Measurements from ENCODE around the gene PEF1. TPM values are rescaled to one million over a fixed set of nuclear protein-coding genes. Genes with fewer than 3 reads are reported as not detected.
A peak's percentile ranks its signal among the peaks of the same experiment; 100 is the strongest.

PEF1 gene, protein sequence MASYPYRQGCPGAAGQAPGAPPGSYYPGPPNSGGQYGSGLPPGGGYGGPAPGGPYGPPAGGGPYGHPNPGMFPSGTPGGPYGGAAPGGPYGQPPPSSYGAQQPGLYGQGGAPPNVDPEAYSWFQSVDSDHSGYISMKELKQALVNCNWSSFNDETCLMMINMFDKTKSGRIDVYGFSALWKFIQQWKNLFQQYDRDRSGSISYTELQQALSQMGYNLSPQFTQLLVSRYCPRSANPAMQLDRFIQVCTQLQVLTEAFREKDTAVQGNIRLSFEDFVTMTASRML
- total RNA-seq, result 44.9 TPM

DNA sequence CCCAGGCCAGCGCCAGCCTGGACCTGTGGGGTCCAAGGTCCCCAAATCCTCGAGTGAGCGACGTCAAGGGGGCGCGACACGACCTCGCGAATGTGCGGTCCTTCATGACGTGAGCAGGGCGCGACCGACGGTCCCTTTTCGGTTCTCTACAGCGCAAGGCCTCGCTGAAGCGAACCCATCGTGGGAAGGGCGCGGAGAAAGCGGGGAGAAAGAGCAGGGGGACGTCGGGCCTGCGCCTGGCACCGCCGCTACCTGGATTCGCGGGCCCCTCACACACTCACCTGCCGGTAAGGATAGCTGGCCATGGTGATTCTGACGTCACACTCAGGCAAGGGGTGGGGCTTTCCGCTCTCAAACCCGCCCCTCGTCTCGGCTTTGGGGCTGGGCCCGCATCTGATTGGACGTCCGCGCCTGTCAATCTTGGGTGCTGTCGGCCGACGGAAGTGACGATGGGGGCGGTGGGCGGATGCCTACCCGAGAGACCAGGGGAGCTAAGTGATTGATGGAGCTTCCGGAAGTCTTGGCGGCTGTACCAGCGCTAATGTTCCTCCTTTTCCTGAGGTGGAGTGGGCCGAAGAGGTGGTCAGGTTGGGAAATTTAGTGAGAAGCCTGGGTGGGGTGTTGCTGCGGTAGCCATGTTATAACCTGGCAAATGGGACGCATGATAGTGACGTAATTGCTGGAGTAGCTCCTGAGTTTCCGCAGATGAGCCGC is at the start of gene PEF1:
Gene PEF1 (minus strand): TSS at position 317 of the 714 bp plus-strand sequence. CDS start 12 bp downstream, at position 305.
- Histone ChIP-seq H3K4me3 (ENCODE audit: low read length in 3 of 3) (peak within 1 kb of the TSS; percentile 77 to 99 (median 97)), H3K4me1 (ENCODE audit: control insufficient read depth in 3 of 3, insufficient read depth in 3 of 3, low read length in 3 of 3) (peaks cover 42 to 48% (median 43%) of the 10 kb centered on the region in 3 donors), H3K27ac (ENCODE audit: low read depth, low read length) (peak within 1 kb of the TSS; percentile 99), H3K27me3 (ENCODE audit: control insufficient read depth in 3 of 3, insufficient read depth in 3 of 3, low read length in 3 of 3) (no peaks in the 10 kb centered on the region), H3K9me3 (ENCODE audit: control insufficient read depth in 3 of 3, low read length in 3 of 3) (no peaks in the 10 kb centered on the region), H3K9ac (ENCODE audit: low read depth in 1 of 3, low read length in 3 of 3) (peak within 1 kb of the TSS; percentile 98 to 99 (median 98)), H3K36me3 (ENCODE audit: control insufficient read depth in 3 of 3, insufficient read depth in 3 of 3, low read length in 3 of 3) (peaks cover 0 to 4% (median 3%) of the 10 kb centered on the region in 3 donors)

DNA sequence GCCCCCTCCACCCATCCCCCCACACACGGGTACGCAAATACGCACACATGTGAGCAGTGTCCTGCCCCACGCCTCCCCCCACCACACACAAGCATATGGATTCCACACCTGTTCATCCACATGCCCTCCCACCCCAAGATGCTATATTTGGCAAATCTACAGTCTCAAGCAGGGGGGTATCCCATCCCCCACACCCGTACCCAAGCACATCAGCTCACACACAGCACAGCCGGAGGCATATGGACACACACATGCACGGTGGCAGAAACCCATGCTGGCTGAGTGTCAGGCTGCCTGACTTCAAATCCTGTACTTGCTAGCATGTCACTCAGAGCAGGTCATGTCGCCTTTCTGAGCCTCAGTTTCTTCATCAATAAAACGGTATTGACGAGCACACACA is 48.6 kb upstream of the PEF1 start:
- Histone ChIP-seq H3K27me3 (ENCODE audit: control insufficient read depth in 3 of 3, insufficient read depth in 3 of 3, low read length in 3 of 3) (no peaks in the 10 kb centered on the region), H3K36me3 (ENCODE audit: control insufficient read depth in 3 of 3, insufficient read depth in 3 of 3, low read length in 3 of 3) (peaks cover 0 to 19% (median 3%) of the 10 kb centered on the region in 3 donors), H3K4me1 (ENCODE audit: control insufficient read depth in 3 of 3, insufficient read depth in 3 of 3, low read length in 3 of 3) (no peaks in the 10 kb centered on the region), H3K27ac (ENCODE audit: low read depth, low read length) (no peak overlapping the region), H3K9ac (ENCODE audit: low read depth in 1 of 3, low read length in 3 of 3) (no peak overlapping the region), H3K9me3 (ENCODE audit: control insufficient read depth in 3 of 3, low read length in 3 of 3) (no peaks in the 10 kb centered on the region), H3K4me3 (ENCODE audit: low read length in 3 of 3) (no peak overlapping the region)

DNA sequence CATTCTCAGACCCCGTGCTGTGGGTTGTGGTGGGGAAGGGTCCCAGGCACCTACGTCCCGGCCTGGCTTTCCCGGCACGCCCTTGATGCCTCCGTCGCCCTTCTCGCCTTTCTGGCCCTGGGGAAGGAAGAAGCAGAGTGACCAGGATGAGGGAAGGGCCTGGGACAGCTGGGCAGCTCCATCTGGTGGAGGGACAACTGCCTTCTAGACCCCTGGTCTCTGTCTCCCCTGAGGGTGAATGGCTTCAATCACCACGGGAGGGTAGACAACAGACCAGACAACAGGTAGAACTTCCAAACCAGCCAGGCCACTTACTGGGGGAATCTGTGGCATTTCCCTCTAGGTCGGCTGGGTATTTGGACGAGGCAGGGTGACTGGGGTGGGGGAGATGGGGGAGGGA is 47.3 kb upstream of the PEF1 start:
- Histone ChIP-seq H3K9me3 (ENCODE audit: control insufficient read depth in 3 of 3, low read length in 3 of 3) (no peaks in the 10 kb centered on the region), H3K4me1 (ENCODE audit: control insufficient read depth in 3 of 3, insufficient read depth in 3 of 3, low read length in 3 of 3) (no peaks in the 10 kb centered on the region), H3K9ac (ENCODE audit: low read depth in 1 of 3, low read length in 3 of 3) (no peak overlapping the region), H3K4me3 (ENCODE audit: low read length in 3 of 3) (no peak overlapping the region), H3K27ac (ENCODE audit: low read depth, low read length) (no peak overlapping the region), H3K36me3 (ENCODE audit: control insufficient read depth in 3 of 3, insufficient read depth in 3 of 3, low read length in 3 of 3) (peaks cover 0 to 17% (median 3%) of the 10 kb centered on the region in 3 donors), H3K27me3 (ENCODE audit: control insufficient read depth in 3 of 3, insufficient read depth in 3 of 3, low read length in 3 of 3) (no peaks in the 10 kb centered on the region)

DNA sequence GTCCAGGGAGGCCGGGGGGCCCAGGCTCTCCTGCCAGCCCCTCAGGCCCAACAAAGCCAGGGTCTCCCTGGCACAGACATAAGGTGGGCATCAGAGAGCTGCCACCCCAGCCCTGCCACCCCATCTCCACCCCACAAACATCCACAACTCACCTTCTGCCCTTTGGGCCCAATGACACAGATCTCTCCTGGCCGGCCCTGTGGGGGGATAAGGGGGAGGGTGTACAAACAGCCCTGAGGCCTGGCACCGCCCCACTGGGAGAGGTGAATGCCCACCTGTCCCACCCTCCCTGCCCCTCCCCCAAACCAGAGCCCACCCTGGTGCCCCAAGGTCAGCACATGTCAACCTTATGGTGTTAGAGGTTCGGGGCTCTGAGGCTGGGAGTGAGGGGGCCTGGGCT is 46.8 kb upstream of the PEF1 start:
- no peaks in the 10 kb centered on the region for H3K9me3 ChIP-seq (ENCODE audit: control insufficient read depth in 3 of 3, low read length in 3 of 3)
- no peak overlapping the region for H3K27ac ChIP-seq (ENCODE audit: low read depth, low read length)
- H3K27me3 ChIP-seq (ENCODE audit: control insufficient read depth in 3 of 3, insufficient read depth in 3 of 3, low read length in 3 of 3), result no peaks in the 10 kb centered on the region
- no peak overlapping the region for H3K4me3 ChIP-seq (ENCODE audit: low read length in 3 of 3)
- H3K4me1 ChIP-seq (ENCODE audit: control insufficient read depth in 3 of 3, insufficient read depth in 3 of 3, low read length in 3 of 3), result no peaks in the 10 kb centered on the region
- no peak overlapping the region for H3K9ac ChIP-seq (ENCODE audit: low read depth in 1 of 3, low read length in 3 of 3)
- peaks cover 0 to 12% (median 3%) of the 10 kb centered on the region in 3 donors for H3K36me3 ChIP-seq (ENCODE audit: control insufficient read depth in 3 of 3, insufficient read depth in 3 of 3, low read length in 3 of 3)

GRCh38 chr1:31690921-31691320 is 46.2 kb upstream of the PEF1 start:
- H3K27me3 ChIP-seq (ENCODE audit: control insufficient read depth in 3 of 3, insufficient read depth in 3 of 3, low read length in 3 of 3), result no peaks in the 10 kb centered on the region
- no peaks in the 10 kb centered on the region for H3K4me1 ChIP-seq (ENCODE audit: control insufficient read depth in 3 of 3, insufficient read depth in 3 of 3, low read length in 3 of 3)
- no peak overlapping the region for H3K9ac ChIP-seq (ENCODE audit: low read depth in 1 of 3, low read length in 3 of 3)
- H3K4me3 ChIP-seq (ENCODE audit: low read length in 3 of 3), result no peak overlapping the region
- peaks cover 0 to 10% (median 3%) of the 10 kb centered on the region in 3 donors for H3K36me3 ChIP-seq (ENCODE audit: control insufficient read depth in 3 of 3, insufficient read depth in 3 of 3, low read length in 3 of 3)
- no peaks in the 10 kb centered on the region for H3K9me3 ChIP-seq (ENCODE audit: control insufficient read depth in 3 of 3, low read length in 3 of 3)
- no peak overlapping the region for H3K27ac ChIP-seq (ENCODE audit: low read depth, low read length)

- no peaks in the 10 kb centered on the region for H3K9me3 ChIP-seq (ENCODE audit: control insufficient read depth in 3 of 3, low read length in 3 of 3)
- H3K4me1 ChIP-seq (ENCODE audit: control insufficient read depth in 3 of 3, insufficient read depth in 3 of 3, low read length in 3 of 3), result no peaks in the 10 kb centered on the region
- no peak overlapping the region for H3K9ac ChIP-seq (ENCODE audit: low read depth in 1 of 3, low read length in 3 of 3)
- no peak overlapping the region for H3K27ac ChIP-seq (ENCODE audit: low read depth, low read length)
- no peaks in the 10 kb centered on the region for H3K27me3 ChIP-seq (ENCODE audit: control insufficient read depth in 3 of 3, insufficient read depth in 3 of 3, low read length in 3 of 3)
- peaks cover 0 to 12% (median 2%) of the 10 kb centered on the region in 3 donors for H3K36me3 ChIP-seq (ENCODE audit: control insufficient read depth in 3 of 3, insufficient read depth in 3 of 3, low read length in 3 of 3)
- no peak overlapping the region for H3K4me3 ChIP-seq (ENCODE audit: low read length in 3 of 3)
Measured at GRCh38 chr1:31689854-31690253, 45.2 kb upstream of the PEF1 start.

- H3K36me3 ChIP-seq (ENCODE audit: control insufficient read depth in 3 of 3, insufficient read depth in 3 of 3, low read length in 3 of 3), result peaks cover 0 to 10% (median 2%) of the 10 kb centered on the region in 3 donors
- no peak overlapping the region for H3K27ac ChIP-seq (ENCODE audit: low read depth, low read length)
- no peaks in the 10 kb centered on the region for H3K9me3 ChIP-seq (ENCODE audit: control insufficient read depth in 3 of 3, low read length in 3 of 3)
- H3K27me3 ChIP-seq (ENCODE audit: control insufficient read depth in 3 of 3, insufficient read depth in 3 of 3, low read length in 3 of 3), result no peaks in the 10 kb centered on the region
- H3K9ac ChIP-seq (ENCODE audit: low read depth in 1 of 3, low read length in 3 of 3), result no peak overlapping the region
- no peaks in the 10 kb centered on the region for H3K4me1 ChIP-seq (ENCODE audit: control insufficient read depth in 3 of 3, insufficient read depth in 3 of 3, low read length in 3 of 3)
- H3K4me3 ChIP-seq (ENCODE audit: low read length in 3 of 3), result no peak overlapping the region
Measured at GRCh38 chr1:31689379-31689778, 44.7 kb upstream of the PEF1 start.

DNA sequence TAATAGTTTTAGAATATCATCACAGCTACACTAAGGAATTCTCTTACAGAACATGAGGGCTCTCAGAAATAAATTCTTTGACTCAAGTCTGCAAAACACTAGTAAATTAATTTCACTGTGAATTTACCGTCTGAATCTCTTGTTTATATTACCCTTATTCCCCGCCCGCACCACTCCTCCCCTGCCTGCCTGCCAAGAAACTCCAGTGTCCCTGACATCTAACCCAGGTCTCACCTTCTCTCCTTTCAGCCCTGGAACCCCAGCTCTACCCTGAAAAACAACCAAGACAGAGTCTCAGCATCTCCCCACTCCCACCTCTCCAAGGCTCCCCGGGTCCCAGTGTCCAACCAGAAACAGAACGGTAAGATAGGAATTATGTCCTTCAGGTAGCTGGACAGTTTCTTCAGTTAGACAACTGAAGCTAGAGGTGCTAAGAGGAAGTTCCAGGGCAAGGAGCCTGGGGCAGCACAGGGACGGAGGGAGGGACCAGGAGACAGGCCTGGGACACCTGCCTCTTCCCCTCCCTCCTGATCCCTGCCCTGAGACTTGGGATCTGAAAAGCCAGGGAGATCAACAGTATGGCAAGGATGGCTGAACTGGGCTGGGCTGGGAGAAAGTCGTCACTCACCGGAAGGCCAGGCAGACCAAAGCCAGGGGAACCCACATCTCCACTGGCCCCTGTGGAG is 43.7 kb upstream of the PEF1 start:
- H3K4me3 ChIP-seq (ENCODE audit: low read length in 3 of 3), result no peak overlapping the region
- H3K9ac ChIP-seq (ENCODE audit: low read depth in 1 of 3, low read length in 3 of 3), result no peak overlapping the region
- H3K27ac ChIP-seq (ENCODE audit: low read depth, low read length), result no peak overlapping the region
- no peaks in the 10 kb centered on the region for H3K9me3 ChIP-seq (ENCODE audit: control insufficient read depth in 3 of 3, low read length in 3 of 3)
- H3K4me1 ChIP-seq (ENCODE audit: control insufficient read depth in 3 of 3, insufficient read depth in 3 of 3, low read length in 3 of 3), result no peaks in the 10 kb centered on the region
- no peaks in the 10 kb centered on the region for H3K27me3 ChIP-seq (ENCODE audit: control insufficient read depth in 3 of 3, insufficient read depth in 3 of 3, low read length in 3 of 3)
- H3K36me3 ChIP-seq (ENCODE audit: control insufficient read depth in 3 of 3, insufficient read depth in 3 of 3, low read length in 3 of 3), result peaks cover 0 to 8% (median 0%) of the 10 kb centered on the region in 3 donors

DNA sequence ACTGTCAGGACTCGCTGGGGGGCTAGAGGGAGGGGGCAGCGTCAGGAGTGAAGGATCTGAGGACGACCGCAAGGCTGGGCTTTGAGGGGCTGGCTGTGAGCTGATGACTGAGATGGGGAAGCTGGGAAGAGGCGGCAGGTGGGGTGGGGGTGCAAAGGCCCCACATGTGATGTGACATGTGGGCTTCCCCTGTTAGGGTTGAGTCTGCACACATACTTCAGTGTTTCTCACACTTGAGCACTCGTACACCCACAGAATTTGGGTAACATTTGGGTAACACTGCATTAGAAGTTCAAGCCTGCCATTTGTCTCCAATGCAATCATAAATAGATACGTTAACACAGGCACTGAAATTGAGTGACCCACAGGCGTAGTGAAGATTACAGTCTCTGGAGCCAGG is 42.9 kb upstream of the PEF1 start:
- Histone ChIP-seq H3K9ac (ENCODE audit: low read depth in 1 of 3, low read length in 3 of 3) (no peak overlapping the region), H3K36me3 (ENCODE audit: control insufficient read depth in 3 of 3, insufficient read depth in 3 of 3, low read length in 3 of 3) (peaks cover 0 to 8% (median 0%) of the 10 kb centered on the region in 3 donors), H3K4me3 (ENCODE audit: low read length in 3 of 3) (no peak overlapping the region)

GRCh38 chr1:31685795-31686194 is 41.1 kb upstream of the PEF1 start:
- Histone ChIP-seq H3K27me3 (ENCODE audit: control insufficient read depth in 3 of 3, insufficient read depth in 3 of 3, low read length in 3 of 3) (no peaks in the 10 kb centered on the region), H3K36me3 (ENCODE audit: control insufficient read depth in 3 of 3, insufficient read depth in 3 of 3, low read length in 3 of 3) (peaks cover 0 to 10% (median 0%) of the 10 kb centered on the region in 3 donors), H3K9ac (ENCODE audit: low read depth in 1 of 3, low read length in 3 of 3) (no peak overlapping the region)

More for the DNA sequence above, 42.9 kb upstream of the PEF1 start:
- Histone ChIP-seq H3K9me3 (ENCODE audit: control insufficient read depth in 3 of 3, low read length in 3 of 3) (no peaks in the 10 kb centered on the region), H3K27me3 (ENCODE audit: control insufficient read depth in 3 of 3, insufficient read depth in 3 of 3, low read length in 3 of 3) (no peaks in the 10 kb centered on the region), H3K4me1 (ENCODE audit: control insufficient read depth in 3 of 3, insufficient read depth in 3 of 3, low read length in 3 of 3) (no peaks in the 10 kb centered on the region), H3K27ac (ENCODE audit: low read depth, low read length) (no peak overlapping the region)

More at GRCh38 chr1:31685795-31686194, 41.1 kb upstream of the PEF1 start:
- H3K4me3 ChIP-seq (ENCODE audit: low read length in 3 of 3), result no peak overlapping the region
- H3K9me3 ChIP-seq (ENCODE audit: control insufficient read depth in 3 of 3, low read length in 3 of 3), result no peaks in the 10 kb centered on the region
- H3K27ac ChIP-seq (ENCODE audit: low read depth, low read length), result no peak overlapping the region
- H3K4me1 ChIP-seq (ENCODE audit: control insufficient read depth in 3 of 3, insufficient read depth in 3 of 3, low read length in 3 of 3), result no peaks in the 10 kb centered on the region
